ENCODE data around the gene FLNA.
A peak's percentile ranks its signal among the peaks of the same experiment; 100 is the strongest.

Gene FLNA, protein sequence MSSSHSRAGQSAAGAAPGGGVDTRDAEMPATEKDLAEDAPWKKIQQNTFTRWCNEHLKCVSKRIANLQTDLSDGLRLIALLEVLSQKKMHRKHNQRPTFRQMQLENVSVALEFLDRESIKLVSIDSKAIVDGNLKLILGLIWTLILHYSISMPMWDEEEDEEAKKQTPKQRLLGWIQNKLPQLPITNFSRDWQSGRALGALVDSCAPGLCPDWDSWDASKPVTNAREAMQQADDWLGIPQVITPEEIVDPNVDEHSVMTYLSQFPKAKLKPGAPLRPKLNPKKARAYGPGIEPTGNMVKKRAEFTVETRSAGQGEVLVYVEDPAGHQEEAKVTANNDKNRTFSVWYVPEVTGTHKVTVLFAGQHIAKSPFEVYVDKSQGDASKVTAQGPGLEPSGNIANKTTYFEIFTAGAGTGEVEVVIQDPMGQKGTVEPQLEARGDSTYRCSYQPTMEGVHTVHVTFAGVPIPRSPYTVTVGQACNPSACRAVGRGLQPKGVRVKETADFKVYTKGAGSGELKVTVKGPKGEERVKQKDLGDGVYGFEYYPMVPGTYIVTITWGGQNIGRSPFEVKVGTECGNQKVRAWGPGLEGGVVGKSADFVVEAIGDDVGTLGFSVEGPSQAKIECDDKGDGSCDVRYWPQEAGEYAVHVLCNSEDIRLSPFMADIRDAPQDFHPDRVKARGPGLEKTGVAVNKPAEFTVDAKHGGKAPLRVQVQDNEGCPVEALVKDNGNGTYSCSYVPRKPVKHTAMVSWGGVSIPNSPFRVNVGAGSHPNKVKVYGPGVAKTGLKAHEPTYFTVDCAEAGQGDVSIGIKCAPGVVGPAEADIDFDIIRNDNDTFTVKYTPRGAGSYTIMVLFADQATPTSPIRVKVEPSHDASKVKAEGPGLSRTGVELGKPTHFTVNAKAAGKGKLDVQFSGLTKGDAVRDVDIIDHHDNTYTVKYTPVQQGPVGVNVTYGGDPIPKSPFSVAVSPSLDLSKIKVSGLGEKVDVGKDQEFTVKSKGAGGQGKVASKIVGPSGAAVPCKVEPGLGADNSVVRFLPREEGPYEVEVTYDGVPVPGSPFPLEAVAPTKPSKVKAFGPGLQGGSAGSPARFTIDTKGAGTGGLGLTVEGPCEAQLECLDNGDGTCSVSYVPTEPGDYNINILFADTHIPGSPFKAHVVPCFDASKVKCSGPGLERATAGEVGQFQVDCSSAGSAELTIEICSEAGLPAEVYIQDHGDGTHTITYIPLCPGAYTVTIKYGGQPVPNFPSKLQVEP (N-terminal part only)

GRCh38 chrX:154374313-154375155 lies at the start of gene FLNA:
TSS of gene FLNA (minus strand) at chrX:154374634. CDS start at chrX:154371245, 3,389 bp downstream.
- H3K4me3 ChIP-seq (ENCODE audit: low read length), result peak within 1 kb of the TSS; percentile 20; the same call in 1 of the 2 replicates

DNA sequence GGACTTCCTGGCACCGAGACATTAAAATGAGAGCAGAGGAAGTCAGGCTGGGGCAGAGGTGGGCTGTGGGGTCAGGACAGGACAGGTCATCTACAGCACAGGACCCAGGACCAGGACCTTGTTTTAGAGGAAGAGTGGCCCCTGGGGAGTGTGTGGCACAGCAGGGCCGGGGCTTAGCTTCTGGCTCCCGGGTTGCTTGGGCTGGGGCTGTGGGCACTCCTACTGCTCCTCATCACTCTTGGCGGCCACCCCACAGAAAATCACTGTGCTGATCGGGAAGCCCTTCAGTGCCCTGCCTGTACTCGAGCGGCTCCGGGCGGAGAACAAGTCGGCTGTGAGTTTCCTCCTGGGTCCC lies 45.9 kb upstream of the FLNA start:
- H3K4me3 ChIP-seq (ENCODE audit: low read length), result no peak overlapping the region
- no peak for TF ChIP-seq ZNF274 (IDR thresholded peaks at IDR 0.05; ENCODE audit: low read depth, low read length)

More at GRCh38 chrX:154374313-154375155, at the start of gene FLNA:
- no peak for TF ChIP-seq ZNF274 (IDR thresholded peaks at IDR 0.05; ENCODE audit: low read depth, low read length)

- no peak overlapping the region for H3K4me3 ChIP-seq (ENCODE audit: low read length)
- no peak for TF ChIP-seq ZNF274 (IDR thresholded peaks at IDR 0.05; ENCODE audit: low read depth, low read length)
Measured at GRCh38 chrX:154419688-154420401, 45.4 kb upstream of the FLNA start.

- H3K4me3 ChIP-seq (ENCODE audit: low read length), result no peak overlapping the region
- no peak for TF ChIP-seq ZNF274 (IDR thresholded peaks at IDR 0.05; ENCODE audit: low read depth, low read length)
Measured at GRCh38 chrX:154419189-154419588, 44.8 kb upstream of the FLNA start.

- TF ChIP-seq ZNF274 (IDR thresholded peaks at IDR 0.05; ENCODE audit: low read depth, low read length), result no peak
- no peak overlapping the region for H3K4me3 ChIP-seq (ENCODE audit: low read length)
Measured at GRCh38 chrX:154417157-154417556, 42.7 kb upstream of the FLNA start.

- no peak overlapping the region for H3K4me3 ChIP-seq (ENCODE audit: low read length)
- TF ChIP-seq ZNF274 (IDR thresholded peaks at IDR 0.05; ENCODE audit: low read depth, low read length), result no peak
Measured at GRCh38 chrX:154413142-154413541, 38.7 kb upstream of the FLNA start.

- no peak for TF ChIP-seq ZNF274 (IDR thresholded peaks at IDR 0.05; ENCODE audit: low read depth, low read length)
- H3K4me3 ChIP-seq (ENCODE audit: low read length), result peak overlapping the region; percentile 76; the same call in 1 of the 2 replicates
Measured at GRCh38 chrX:154412468-154412867, 38.0 kb upstream of the FLNA start.

GRCh38 chrX:154411981-154412340 lies 37.5 kb upstream of the FLNA start:
- H3K4me3 ChIP-seq (ENCODE audit: low read length), result peak overlapping the region; percentile 76
- TF ChIP-seq ZNF274 (IDR thresholded peaks at IDR 0.05; ENCODE audit: low read depth, low read length), result no peak

- TF ChIP-seq ZNF274 (IDR thresholded peaks at IDR 0.05; ENCODE audit: low read depth, low read length), result no peak
- peak within 1 kb of the TSS; percentile 62; the same call in 1 of the 2 replicates for H3K4me3 ChIP-seq (ENCODE audit: low read length)
Measured at GRCh38 chrX:154409222-154409871, 34.9 kb upstream of the FLNA start, which contains the start of gene DNASE1L1. TSS of gene DNASE1L1 (minus strand) at chrX:154409254. CDS start at chrX:154405568, 3,686 bp downstream.

DNA sequence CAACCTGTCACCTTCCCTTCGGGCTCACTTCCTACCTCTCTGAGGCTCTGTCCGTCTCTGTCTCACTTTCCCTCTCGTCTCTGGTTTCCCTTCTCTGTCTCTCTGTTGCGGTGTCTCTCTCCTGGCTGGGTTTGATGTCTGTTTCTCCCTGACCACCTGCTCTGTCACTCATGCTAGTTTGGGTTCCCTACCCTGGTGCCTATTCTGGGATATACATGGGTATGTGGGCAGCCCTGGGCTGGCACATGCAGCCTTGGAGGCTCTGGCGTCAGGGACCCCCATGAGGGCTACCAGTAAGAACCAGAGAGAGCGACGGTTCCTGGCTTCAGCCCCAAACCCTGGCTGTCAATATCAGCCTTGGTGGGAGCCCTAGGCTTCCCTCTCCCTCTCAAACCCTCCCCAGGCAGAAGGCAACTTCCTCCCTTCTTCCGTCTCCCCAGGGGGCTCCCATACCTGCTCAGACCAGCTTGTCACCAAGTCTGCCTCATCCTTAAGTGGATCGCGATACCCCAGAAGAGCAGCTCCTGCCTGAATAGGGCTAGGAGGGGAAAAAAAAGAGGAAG lies 34.3 kb upstream of the FLNA start:
- TF ChIP-seq ZNF274 (IDR thresholded peaks at IDR 0.05; ENCODE audit: low read depth, low read length), result no peak
- peak overlapping the region; percentile 62; the same call in 1 of the 2 replicates for H3K4me3 ChIP-seq (ENCODE audit: low read length)

GRCh38 chrX:154404625-154405192 lies 30.3 kb upstream of the FLNA start:
- TF ChIP-seq ZNF274 (IDR thresholded peaks at IDR 0.05; ENCODE audit: low read depth, low read length), result no peak
- no peak overlapping the region for H3K4me3 ChIP-seq (ENCODE audit: low read length)

All from GM08714 (cell line).